HG02623 (cell line): ENCODE measurements around the gene GRK5.

ENCODE experiments used
- ATAC-seq: cut with Tn5 transposase; IDR thresholded peaks from one replicate; pipeline ENCODE4 v1.9.1; 2021; ENCODE audit warnings: moderate library complexity; ENCODE audit not compliant: unreplicated experiment

The GRK5 gene

DNA sequence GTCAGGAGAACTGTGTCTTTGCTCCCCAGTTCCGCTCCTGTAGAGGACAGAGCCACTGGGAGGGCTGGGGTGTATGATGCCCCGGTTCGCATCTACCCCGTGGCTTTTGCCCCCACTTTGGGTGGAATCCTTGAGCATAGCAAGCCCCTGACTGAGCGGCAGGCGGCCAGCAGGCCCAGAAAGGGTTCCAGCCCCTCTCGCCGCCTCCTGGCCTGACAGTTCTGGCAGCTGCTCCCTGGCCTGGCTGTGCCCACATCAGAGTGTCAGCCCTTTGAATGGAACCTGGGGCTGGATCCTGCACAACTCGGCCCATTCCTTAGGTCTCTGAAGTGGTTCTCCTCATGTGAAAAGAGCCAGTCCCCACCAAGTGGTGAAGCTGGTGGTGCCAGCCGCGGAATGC, 106.7 kb downstream of the GRK5 start:
- ATAC-seq: no peak

DNA sequence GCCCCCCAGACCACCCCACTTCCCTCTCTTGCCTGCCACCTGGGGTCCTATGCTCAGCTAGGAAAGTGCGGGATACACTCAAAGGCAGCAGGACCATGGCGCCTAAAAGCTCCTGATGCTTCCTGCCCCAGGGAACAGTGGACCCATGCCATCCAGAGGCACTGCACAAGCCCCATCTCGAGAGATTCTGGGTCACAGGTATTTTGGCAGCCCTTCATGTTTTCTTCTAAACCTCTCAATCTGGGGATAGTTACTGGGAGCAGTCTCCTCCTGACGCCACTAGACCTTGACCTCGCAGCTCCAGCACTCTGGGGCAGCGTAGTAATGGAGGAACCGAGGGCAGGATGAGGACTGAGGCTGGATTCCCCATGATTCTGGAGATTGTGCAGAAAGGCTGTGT, 107.1 kb downstream of the GRK5 start:
- ATAC-seq: no peak

DNA sequence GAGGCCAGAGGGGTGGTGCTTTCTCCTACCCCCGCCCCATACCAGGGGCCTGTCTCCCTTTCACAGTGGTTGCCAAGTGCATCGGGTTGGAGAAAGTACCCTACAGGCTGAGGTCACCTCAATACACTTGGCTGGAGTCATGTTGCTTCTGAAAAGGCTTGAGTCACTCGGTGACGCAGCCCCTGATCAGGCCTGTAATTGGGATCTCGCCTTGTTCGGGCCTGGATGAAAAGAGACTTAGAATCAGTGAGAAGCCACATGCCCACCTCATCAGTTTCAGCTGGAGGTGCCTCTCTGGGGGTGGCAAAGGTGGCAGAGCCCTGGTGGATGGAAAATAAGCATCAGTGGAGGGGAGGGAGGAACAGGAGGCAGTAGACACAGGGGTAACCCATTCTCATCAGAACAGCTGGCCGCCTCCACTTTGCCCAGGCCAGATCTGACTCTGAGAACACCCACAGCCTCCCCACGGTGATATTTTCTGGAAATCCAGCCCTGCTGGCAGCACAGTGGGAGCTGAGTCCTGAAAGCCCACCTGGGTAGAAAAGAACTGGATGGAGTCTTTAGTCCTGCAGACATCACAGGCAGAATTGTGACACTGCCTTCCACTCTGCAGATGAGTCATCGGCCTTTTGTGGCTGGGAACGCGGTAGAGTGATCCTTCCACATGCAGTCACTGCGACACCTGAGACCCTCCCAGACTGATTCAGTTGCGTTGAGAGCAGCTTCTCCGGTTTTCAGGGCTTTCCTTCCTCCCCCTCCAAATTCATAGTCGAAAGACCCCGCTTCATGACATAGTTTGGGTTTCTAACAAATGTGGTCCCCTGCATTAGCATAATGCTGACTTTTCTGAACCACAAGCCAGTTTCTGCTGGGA, 108.0 kb downstream of the GRK5 start:
- peak; percentile 38 for ATAC-seq

DNA sequence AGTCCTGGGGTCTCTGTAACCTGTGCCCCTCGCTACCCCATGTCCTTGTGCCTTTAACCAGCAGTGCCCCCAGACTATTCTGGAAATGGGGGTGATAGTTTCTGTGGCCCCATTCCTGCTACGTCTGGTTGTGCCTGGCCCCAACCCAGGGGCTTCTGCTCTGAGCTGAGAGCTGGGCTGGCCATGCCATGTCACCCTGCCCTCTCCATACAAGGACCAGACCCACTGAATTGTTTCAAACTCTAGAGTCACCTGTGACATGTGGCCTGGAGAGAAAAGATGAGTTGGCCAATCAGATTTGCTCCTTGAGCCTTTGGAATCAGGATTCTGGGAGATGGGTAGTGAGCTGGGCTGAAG, 108.6 kb downstream of the GRK5 start:
- no peak for ATAC-seq

DNA sequence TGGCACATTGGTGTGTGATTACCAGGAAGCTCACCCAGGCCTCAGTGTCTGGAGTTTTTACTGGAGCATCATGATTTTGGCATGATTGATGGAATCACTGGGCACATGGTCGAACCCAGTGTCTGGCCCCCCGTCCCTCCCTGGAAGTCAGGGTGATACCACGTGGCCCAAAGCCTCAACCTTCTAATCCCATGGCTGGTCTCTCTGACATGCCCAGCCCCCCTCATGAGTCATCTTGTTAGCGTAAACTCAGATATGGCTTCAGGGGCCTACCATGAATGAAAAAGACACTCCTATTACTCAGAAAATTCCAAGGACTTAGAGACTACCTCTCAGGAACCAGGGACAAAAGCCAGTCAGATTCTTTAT, 109.3 kb downstream of the GRK5 start:
- no peak for ATAC-seq

DNA sequence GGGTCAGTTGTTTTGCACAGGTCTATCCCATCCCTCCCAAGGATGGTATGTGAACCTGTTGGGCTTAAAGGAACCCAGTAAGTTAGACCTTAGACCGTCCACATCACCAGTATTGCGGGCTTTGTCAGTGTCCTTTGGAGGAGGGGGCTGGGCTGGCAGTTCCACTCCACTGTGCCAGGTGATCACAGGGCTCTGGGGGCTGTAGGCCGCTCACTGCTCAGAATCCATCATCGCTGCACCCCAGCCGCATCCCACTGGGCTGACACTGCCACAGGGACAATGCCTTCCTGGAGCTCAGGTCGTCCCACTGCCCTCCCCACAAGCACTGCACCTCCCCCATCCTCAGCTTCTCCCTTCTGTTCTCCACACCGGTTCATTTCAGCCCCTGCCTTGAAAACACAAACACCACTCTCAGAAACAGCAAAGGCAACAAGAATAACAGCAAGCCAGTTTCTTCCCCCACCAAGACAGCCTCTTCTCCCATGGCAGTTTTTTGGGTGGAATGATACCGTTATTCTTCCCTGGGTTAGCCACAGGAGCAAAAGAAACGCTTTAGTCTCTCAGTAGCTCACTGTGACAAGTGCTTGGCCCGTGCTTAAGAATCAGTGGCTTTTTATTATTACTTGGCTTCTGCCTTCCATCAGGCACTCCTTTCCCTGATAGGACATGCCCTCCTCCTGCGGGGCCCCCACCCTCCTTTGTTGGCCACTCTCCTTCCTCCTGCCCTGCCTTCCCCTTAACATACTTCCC, 111.2 kb downstream of the GRK5 start:
- no peak for ATAC-seq

DNA sequence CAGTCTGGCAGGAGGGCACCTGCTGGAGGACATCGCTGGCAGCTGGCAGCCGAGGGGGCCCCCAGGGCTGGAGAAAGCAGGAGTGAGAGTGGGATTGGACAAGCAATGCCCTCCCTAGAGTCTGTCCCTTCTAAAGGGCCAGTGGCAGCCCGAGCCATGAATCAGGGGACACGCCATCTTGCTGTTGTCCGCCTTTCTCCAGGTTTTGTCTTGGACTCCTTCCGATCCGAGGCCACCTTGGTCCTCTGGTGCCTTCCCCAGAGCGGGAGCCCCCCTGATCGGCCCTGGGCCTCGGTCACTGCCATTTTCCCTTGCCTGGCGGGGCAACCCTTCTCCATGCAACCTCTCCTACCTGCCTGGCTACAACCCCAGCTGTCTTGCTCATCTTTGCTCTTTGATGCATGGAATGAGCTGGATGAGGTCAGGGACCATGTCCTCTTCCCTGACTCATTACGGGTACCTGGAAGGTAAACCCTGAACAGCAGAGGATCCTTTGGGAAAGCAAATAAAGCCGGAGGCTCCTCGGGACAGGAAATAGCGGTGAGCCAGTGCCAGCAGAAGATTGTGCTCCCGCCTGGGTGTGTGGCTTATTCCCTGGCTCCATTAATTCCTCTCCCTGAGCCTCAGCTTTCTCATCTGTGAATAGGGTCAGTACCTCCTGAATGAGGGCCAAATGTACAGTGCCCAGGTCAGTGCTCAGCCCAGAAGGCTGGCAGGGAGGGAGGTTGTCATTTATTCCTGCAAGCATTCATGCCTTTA, 112.0 kb downstream of the GRK5 start:
- no peak for ATAC-seq

DNA sequence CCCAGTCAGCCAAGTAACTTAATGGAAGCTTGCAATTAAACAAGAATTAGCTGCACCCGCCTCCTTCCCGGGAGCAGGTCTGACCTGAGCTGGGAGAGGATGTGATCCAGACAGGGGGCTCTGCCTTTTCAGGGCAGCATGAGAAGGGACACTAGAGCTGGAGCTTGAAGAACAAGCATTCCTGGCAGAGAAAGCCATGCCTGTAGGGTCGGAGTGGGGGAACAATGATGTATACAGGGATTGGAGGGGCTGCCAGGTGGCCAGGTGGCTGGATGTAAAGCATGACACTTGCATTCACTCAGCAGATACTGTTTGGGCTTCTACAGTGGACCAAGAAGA, 112.5 kb downstream of the GRK5 start:
- ATAC-seq: no peak

DNA sequence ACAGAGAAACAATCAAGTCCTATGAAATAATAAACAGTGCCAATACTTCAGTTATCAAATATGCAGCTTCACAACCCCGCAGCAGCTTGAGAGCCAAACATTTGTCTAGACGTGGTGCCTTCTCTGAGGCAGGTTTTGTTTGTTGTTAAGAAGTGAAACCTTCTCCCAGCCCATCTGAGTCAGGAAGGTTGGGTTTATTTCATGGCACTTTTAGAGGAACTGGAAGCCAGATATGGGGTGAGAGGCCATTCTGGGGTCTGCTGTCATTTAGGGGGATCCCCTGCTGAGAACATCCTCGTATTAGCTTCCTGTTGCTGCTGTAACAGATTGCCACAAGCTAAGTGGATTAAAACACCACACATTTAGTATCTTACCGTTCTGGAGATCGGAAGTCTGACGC, 113.6 kb downstream of the GRK5 start:
- ATAC-seq: no peak

DNA sequence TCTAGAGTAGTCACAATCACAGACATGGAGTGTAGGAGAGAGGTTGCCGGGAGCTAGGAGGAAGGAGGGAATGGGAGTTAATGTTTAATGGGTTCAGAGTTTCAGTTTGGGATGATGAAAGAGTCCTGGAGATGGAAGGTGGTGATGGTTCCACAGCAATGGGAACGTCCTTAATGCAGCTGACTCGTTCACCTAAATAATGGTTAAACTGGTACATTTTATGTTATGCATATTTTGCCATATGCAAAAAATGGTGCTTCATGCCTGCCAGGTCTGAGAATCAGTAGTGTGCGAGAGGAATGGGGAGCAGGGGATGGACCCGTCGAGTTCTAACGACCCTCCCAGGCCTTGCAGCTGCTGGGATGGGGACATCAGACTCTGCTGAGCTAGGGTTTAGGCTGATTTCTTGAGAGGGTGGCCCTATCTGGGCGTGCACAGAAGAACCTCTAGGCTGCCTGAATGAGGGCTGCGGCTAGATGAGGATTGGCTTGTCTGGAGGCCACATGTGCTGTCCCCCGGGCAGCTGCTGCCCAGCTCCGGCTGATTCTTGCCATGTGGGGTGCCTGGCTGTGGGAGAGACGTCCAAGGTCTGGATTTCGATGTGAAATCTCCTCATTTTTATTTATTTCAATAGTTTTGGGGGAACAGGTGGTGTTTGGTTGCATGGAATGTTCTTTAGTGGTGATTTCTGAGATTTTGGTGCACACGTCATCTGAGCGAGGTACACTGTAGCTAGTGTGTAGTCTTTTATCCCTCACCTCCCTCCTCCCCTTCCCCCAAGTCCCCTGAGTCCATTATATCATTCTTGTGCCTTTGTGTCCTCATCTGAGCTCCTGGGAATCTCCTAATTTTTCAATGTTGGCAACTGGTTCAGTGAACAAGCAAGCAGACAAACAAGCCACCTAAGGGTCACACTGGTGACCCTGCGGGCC, 116.0 kb downstream of the GRK5 start:
- no peak for ATAC-seq

DNA sequence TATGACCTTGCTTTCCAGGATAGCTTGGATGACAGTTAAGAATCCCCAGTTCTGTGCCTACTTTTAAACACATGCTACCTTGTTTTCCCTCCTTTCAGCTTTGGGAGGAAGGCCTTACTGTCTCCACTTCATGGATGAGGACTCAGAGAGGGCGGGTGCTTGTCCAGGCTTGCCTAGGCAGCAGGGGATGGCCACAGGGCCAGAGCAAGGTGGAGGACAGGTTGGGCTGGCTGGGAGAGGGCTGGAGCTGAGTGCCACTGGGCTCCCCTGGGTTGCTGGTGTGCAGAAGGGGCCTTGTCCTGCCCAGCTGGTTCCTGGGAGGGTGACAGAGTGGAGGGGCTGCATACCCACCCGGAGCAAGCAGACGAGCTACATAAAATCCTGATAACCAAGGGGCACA, 117.8 kb downstream of the GRK5 start:
- no peak for ATAC-seq

DNA sequence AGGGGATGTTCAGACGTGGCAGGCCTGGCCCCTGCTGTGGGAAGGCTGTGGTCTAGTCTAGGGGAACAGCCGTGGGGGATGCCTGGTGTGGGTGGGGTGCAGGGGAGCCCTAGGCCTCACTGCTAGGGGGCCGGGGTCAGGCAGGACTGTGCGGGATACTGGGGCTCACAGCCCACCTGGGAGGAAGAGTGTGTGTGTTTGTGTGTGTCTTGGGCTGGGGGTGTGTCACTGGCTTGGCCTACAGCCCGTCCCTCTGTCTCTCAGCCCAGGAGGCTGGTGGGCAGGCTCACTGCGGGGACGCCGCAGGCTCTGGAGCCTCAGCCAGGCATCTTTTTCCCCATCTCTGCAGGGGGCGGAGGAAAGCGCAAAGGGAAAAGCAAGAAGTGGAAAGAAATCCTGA, 118.8 kb downstream of the GRK5 start:
- no peak for ATAC-seq

DNA sequence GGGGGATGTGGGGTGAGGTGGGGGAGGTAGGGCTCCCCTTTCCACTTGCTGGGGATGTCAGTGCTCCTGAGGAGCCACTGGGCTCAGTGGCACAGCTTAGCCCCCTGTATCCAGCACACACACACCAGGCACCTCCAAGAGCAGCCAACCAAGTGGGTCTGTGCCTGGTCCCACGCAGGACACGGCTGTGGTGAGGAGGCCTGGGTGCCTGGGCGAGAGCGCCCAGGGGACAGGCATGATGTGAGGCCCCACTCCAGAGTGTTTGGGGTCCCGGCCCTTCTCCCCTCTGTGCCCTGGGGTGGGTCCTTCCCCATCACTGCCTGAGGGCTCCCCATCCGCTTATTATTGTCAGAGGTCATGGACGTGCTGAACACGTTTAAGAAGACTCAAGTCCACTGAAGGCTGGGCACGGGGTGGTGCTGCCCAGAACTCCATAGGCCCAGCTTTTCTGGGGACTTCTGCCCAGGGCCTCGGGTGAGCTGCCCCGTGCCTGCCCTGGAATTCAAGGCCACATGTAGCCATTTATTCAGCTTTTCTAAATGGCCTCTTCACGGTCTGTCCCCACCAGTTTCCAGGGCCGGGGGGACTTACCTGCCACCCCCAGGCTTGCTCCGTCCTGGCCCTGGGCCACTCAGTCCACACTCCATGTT, 119.8 kb downstream of the GRK5 start:
- no peak for ATAC-seq

DNA sequence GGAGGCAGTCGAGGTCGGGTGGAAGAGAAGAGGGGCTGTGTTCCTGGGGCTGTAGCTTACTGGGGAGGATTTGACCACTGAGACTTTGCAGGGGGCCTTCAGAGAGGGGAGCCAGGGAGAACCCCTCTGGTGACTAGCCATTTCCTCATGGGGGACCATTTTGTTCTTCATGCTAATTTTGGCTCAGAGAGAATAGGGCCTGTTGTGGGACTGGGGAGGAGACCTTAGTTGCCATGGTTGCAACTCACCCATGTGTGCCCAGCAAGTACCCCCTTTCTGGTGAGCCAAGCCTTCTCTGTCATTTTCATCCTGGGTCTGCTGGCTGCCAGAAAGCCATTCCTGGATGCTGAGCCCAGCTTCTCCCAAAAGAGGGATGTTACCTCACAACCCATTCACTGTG, 120.9 kb downstream of the GRK5 start:
- ATAC-seq: no peak

DNA sequence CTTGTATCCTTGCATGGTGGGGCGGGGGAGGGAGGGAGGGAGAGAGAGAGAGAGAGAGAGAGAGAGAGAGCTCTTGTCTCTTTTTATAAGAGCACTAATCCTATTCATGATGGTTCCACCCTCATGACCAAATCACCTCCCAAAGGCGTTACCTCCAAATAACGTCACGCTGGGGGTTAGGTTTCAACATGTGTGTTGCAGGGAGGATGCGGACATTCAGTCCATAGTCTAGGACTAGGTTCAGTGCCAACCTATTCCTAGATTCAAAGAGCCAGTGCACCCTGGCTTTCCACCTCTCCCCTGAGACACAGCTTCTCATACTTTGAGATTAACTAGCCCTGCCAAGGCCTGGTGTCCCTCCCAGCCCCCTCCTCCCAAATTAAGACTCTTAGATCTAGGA, 123.0 kb downstream of the GRK5 start:
- ATAC-seq: no peak

DNA sequence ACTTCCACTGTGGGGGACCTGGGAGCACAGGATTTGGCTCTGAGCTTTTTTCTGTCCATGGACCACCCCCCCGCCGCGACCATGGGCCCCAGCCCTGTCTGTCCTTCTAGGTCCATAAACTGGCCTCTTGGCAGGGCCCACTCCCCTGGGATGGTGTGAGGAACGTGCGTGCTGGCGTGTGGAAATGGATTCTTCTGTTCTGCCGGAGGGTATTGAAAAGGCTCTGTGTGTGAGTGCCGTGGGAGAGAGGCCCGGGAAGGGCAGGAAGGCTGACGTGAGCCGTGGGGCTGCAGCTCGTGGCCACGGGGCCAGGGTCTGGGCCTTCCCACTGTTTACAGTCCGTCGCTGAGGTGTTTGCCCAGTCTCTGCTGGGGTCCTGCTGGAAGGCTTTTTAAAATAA, 123.7 kb downstream of the GRK5 start:
- no peak for ATAC-seq

DNA sequence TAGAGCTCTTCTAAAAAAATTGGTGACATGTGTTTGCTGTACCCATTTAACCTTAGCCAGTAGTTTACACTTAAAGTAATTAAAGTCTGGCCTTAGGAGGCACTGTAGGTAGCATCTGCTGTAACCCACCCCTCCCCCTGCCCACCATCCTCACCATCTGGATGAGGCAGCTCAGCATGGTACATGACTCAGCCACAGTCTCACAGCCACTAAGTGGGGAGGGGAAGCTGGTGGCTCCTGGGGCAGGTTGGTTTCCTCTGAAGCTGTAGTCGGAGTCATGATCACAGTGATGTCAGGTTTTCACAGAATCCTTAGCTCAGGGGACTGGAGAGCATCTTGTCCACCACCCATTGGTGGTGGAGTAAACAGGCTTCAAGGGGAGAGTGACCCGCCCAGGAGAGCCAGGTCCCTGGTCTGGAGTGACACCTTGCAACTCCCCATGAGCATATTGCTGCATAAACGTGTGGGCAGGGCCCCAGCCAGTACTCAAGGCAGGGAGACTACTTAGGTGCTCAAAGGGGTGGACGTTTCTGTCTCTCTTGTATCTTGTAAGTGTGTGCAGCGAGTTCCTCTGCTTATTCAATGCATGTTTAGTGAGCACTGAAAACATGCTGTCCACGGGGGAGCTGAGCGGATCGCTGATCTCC, 125.9 kb downstream of the GRK5 start:
- ATAC-seq: no peak

DNA sequence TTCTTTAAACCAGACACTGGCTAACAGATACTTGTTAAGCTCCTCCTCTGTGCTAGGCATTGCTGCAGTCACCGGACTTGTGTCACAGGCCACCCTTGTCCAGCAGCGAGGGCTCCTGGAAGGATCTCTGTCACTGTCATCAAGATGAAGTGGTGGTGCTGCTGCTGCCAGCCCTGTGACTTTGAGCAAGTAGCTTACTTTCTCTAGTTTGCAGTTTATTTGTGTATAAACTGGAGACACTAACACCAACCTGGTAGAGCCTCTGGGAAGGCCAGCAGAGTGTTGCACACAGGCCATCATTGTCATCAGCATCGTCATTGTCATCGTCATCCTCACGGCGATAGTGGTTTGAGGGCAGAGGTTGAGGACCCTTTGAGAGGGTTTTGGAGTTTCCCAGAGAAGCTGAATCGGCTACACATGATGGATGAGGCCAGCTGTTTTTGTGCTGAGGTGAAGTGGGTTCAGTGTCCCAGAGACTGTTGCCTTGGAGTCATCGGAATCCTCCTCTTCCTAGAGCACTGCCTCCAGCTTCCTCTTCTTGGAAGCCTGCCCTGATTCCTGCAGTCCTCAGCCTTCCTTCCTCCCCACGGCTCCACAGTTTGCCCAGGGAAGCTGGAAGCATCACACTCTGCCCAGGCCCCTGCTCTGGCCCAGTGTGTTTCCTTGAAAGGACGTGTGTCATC, 128.4 kb downstream of the GRK5 start:
- ATAC-seq: no peak

DNA sequence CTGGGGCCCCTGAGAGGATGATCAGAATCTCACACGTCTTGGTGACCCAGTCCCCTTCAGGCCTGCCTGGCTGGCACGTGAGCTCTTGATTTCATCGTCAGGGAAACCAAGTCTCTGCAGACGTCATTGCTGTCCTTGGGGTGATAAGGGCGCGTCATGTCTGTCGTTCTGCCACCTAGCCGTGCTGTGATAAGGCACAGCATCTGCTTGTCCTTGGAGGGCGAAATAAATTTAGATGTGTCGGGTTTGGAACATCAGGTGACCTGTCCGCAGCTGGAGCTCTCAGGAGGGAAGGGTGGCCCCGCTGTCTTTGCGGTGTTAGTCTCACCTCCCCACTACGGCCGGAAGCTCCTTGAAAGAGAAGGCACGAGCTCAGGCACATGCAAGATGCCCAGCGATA, 129.2 kb downstream of the GRK5 start:
- ATAC-seq: no peak
